Bronchial epithelial cell (primary cell): ENCODE data around the gene MRPL22. TPM values are rescaled to one million over a fixed set of nuclear protein-coding genes. Genes with fewer than 3 reads are reported as not detected.

ENCODE experiments used
- DNase-seq: peaks from one replicate; pipeline ENCODE4 v3.0.0-alpha.2; 2010; ENCODE audit warnings: low read depth
- FAIRE-seq: peaks from 2 replicates; lab custom pipeline; 2011; peaks lifted over from hg19 to GRCh38; lab: Jason Lieb, UNC
- H3K27me3 ChIP-seq: 2 replicates; pipeline ENCODE4 v1.5.1; 2011; ENCODE audit warnings: low read length; ENCODE audit not compliant: control insufficient read depth, insufficient read depth
- H3K36me3 ChIP-seq: 2 replicates; pipeline ENCODE4 v1.5.1; 2011; ENCODE audit warnings: low read length; ENCODE audit not compliant: control insufficient read depth, insufficient read depth
- H3K4me3 ChIP-seq: 2 replicates; pipeline ENCODE4 v1.5.1; 2011; ENCODE audit warnings: mild to moderate bottlenecking, low read depth, low read length, control low read depth
- CTCF ChIP-seq: IDR thresholded peaks from 2 replicates; pipeline ENCODE4 v1.5.1; 2011; ENCODE audit warnings: mild to moderate bottlenecking, moderate library complexity, low read length, control low read depth, inconsistent platforms; ENCODE audit not compliant: insufficient read depth, severe bottlenecking
- total RNA-seq: library from RNA; depleted of rRNA; stranded (reverse); fragments of >200 nt; gene quantifications from 2 replicates; pipeline ENCODE4 v1.2.1, GENCODE V29; 2014

Gene MRPL22
- total RNA-seq, 1 donor from 2014 or later, result 14.2 TPM

- no peaks in the 10 kb centered on the region for H3K27me3 ChIP-seq
- H3K36me3 ChIP-seq, result peaks cover 5% of the 10 kb centered on the region
- no peak for TF ChIP-seq CTCF
- DNase-seq (peak; percentile 4), FAIRE-seq (no peak)
- no peak overlapping the region for H3K4me3 ChIP-seq
Observed at GRCh38 chr5:154916874-154917273, 24.0 kb upstream of the MRPL22 start.

- no peak for TF ChIP-seq CTCF
- H3K36me3 ChIP-seq, result peaks cover 3% of the 10 kb centered on the region
- no peaks in the 10 kb centered on the region for H3K27me3 ChIP-seq
- no peak for DNase-seq
- no peak for FAIRE-seq
- no peak overlapping the region for H3K4me3 ChIP-seq
Observed at GRCh38 chr5:154917757-154918156, 23.1 kb upstream of the MRPL22 start.

- FAIRE-seq, result no peak
- H3K36me3 ChIP-seq, result peaks cover 16% of the 10 kb centered on the region
- no peak overlapping the region for H3K4me3 ChIP-seq
- DNase-seq, result peak; percentile 34
- TF ChIP-seq CTCF, result no peak
- H3K27me3 ChIP-seq, result no peaks in the 10 kb centered on the region
Observed at GRCh38 chr5:154923441-154924430, 17.1 kb upstream of the MRPL22 start.

GRCh38 chr5:154933537-154933936 is 7.3 kb upstream of the MRPL22 start:
- H3K4me3 ChIP-seq, result no peak overlapping the region
- DNase-seq, result no peak
- peaks cover 5% of the 10 kb centered on the region for H3K36me3 ChIP-seq
- TF ChIP-seq CTCF, result no peak
- H3K27me3 ChIP-seq, result no peaks in the 10 kb centered on the region
- FAIRE-seq, result no peak

- H3K27me3 ChIP-seq, result no peaks in the 10 kb centered on the region
- H3K36me3 ChIP-seq, result peaks cover 4% of the 10 kb centered on the region
- DNase-seq (no peak), FAIRE-seq (no peak)
- no peak overlapping the region for H3K4me3 ChIP-seq
- no peak for TF ChIP-seq CTCF
Observed at GRCh38 chr5:154934881-154935280, 6.0 kb upstream of the MRPL22 start.
